ENCODE measurements around the gene DLD.
A peak's percentile ranks its signal among the peaks of the same experiment; 100 is the strongest.
"Not testable (repeated sequence)": the region's sequence is repeated elsewhere in the genome, so short reads cannot be mapped to it uniquely, and the experiment has no call there.

The DLD gene

DNA sequence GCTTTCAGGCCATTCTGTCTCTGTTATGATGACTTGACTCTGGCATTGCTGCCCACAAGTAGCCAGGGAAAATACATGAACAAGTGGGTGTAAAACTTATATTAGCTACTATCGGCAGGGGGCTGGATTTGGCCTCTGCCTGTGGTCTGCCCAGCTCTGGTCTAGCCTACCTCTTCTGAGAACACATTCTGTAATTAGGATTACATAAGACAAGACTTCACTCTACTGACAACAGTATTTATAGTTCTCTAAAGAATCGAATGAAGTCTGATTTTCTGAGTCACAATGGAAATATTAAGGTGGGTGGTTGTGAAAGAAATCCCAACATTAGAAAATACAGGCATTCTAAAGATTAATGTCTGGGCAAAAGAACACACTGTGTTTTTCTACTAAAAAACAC, 55.5 kb downstream of the DLD start:
- DNase-seq: no peak

DNA sequence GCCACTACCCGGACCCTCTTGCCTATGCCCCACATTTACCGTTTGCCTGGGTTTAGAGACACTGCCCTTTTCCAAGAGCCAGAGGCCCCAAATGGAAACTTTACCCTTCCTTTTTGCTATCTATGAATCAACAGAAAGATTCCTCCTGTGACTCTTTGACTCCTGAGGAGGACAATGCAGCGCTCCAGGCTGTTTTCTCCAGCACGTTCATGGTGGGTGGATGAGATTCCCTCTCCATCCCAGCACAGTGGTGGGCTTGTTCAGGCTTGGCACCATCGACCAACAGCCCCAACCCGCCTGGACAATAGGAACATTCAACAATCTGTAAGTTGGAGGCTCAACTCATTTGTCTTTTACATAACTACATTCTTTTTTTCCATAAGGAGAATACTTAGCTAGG, 55.9 kb downstream of the DLD start:
- no peak for DNase-seq

DNA sequence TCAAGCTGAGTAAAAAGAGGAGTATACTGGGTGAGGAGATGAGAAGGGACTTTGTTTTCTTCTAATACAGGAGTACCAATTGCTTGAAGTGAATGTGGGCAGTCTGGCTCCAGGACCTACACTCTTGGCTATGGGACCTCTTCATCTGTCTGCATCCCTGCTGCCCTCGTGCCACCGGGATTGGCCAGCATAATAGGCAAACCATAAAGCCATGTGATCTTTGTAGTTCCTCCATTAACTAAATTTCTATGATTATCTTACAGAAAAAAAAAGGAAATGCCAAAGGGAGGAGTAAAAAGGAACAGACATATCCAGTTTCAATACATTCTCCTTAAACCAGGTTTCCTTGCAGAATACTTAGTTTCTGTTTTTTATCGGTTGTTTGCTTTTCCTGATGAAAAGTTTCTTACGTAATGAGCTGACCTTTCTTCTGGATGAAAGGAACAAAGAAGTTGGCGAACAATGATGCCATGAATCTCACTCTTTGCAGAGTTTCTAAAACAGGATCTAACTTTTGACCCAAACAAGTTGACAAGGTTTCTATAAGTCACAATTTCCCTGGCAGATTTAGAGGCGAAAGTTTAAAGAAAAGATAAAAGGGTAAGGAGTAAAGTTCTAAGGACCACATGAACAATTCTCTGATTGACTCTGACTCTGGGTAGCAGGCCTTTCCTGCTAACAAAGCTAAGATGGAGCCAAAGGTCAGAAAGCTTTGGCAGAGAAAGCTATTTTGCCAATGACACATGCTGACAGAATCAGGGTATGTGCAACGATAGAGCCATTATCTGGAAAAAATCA, 57.9 kb downstream of the DLD start:
- no peak for DNase-seq

DNA sequence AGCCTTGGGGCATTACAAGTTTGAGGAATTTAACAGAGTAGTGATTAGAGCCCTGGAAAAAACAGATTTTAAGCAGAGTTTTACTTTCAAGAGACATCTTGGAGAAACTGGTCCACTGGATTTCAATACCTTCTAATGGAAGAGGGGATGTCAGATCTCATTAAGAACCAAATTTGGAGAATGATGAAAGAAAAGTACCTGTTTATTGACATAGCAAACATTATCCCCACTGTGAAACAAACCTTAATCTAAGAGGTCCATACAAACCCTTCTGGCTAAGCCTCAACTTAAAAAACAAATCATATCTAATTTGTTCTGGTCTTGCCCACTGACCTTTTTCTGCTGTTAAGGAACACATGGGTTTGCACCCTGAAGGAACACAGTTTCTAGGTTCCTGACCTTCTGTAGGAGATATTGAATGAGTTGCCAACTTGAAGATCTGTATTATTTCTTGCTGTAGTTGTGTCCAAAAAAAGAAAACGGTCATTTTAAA, 58.5 kb downstream of the DLD start:
- no peak for DNase-seq

DNA sequence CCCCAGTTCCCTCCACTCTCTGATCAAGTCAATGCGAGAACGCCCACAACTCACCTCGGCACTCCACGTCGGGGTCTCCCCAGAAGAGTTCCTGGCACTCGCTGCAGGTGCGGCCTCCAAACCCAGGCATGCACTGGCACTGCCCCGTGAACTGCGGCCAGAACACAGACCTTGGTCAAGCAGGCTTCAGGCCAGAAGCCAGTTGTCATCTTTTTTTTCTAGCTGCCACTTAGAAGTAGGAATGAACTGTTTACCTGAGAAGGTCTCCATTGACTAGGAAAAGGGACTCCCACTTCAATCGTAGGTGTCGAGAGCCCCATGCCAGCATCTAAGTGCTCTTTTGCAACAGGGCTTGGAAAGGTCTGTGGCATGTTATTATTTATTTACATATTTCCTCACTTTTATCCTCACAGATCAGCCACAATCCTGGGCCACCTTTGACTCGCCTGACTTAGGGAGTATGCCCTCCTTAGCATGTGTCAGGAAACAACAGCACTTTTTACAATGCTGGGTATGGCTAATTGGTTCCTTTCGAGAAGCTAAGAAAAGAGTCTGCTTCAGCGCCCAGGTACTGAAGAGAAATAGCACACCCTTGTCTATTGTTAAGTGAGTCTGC, 60.3 kb downstream of the DLD start:
- no peak for DNase-seq

DNA sequence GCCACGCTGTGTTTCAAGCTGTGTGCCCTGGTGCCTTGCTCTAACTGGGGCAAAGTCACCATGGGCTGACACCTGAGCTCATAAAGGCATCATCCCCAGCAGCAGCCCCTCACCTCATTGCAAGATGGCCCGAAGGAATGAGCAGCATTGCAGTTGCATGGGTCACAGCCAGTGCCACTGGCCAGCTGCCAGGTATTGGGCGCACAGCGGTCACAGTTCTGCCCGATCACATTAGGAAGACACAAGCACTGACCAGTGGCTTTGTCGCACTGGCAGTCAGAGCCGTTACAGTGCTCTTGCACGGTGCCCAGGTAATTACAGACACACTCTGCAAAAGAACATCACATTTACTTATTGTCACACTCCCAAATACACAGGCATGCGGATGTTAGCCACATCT, 60.9 kb downstream of the DLD start:
- DNase-seq: no peak

DNA sequence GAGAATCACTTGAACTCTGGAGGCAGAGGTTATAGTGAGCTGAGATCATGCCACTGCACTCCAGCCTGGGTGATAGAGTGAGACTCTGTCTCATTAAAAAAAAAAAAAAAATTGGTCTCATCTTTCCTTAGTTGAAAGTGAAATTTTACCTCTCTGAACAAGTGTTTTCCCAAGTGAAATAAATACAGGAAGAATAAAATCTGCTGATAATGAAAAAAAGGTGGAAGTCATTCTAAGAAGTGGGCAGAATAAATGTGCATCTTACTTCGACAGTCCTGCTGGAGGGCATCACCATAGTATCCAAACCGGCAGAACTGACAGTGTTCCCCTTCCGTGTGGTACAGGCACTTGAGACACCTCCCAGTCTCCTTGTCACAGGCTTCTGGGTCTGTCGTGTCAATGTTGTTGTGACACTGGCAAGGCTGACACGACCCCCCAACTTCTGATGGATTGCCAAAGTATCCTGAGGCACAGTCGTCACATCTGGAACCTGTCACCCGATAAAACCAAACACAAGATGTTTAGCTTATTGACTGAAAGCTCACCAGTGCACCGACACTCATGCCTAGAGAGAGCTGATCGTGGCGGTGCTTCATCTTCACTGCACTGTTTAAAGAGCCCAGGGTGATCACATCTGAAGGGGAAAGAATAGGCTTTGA, 62.4 kb downstream of the DLD start:
- DNase-seq: no peak

- DNase-seq: no peak
These were observed 62.9 kb downstream of the DLD start for GRCh38 chr7:107953924-107954303.

- DNase-seq: no peak
These were observed 64.4 kb downstream of the DLD start for GRCh38 chr7:107955394-107955793.

DNA sequence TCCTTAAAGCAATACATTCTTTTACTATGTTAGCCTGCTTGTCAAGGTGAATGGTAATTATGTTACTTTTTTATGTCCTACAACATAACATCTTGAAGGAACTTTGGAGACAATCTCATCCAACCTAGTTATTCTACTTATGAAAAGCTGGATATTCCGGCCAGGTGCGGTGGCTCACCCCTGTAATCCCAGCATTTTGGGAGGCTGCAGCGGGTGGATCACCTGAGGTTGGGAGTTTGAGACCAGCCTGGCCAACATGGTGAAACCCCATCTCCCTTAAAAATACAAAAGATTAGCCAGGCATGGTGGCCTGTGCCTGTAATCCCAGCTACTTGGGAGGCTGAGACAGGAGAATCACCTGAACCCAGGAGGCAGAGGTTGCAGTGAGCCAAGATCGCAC, 66.0 kb downstream of the DLD start:
- not testable (repeated sequence) for DNase-seq

DNA sequence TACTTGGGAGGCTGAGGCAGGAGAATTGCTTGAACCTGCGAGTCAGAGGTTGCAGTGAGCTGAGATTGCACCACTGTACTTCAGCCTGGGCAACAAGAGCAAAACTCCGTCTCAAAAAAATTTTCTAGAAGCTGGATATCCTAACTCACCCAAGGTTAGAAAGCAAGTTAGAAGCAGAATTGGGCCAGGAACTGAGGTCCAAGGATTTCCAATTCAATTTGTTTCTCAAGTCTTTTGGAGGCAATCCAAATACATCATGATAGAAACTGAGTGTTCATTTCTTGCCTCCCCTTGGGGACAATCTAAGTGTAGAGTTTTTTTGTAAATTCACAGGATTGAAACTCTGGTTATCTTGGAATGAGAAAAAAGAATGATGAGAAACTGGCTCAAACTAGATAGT, 66.5 kb downstream of the DLD start:
- no peak for DNase-seq

DNA sequence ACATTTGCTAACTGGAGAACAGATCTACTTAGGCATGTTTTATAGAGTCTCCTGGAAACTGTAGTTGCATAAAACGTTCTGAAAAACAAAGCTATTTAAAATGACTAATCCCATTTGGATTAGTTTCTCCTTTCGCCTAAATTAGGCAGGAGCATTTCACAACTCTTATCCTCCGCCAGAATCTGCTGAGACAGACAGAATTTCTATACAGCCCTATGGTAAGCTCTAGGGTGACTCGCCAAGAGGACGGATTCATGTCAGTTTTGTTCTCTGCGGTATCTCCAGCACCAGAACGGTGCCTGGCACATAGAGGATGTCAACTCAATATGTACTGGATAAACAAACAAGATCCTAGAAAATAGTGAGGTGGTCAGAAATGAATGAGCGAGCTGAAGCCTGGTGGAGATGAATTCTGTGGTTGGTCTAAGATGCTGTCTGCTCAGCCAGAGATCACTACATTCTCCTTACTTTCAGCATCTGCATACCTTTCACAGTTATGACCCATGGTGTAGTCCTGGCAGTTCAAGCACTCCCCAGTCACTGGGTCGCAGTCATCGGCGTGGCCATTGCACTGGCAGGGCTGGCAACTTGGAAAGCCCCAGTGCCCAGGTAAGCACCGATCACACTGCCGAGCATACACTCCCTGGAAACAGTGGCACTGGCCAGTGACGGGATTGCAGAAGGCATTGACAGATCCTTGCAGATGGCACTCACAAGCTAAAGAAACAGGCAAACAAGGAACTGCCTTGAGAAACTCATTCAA, 68.0 kb downstream of the DLD start:
- no peak for DNase-seq

GRCh38 chr7:107959527-107959898, 68.5 kb downstream of the DLD start:
- DNase-seq: no peak

DNA sequence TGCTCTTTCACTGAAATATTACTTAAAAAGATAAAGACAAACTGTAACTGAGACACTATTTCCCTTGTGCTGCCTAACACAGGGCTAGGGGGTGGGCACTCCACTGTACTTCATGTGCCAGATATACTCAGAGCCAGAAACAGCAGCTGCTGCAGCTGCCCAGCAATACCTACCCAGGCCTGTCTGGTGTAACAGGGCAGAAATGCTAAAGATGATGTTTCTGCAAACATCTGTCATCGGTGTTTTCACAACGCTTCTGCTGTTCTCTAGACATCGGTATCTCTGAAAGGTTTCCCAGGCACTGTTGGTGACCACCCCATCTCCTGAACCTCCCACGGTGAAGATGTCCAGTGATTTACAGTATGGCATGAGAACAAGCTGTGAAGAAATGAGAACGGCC, 69.3 kb downstream of the DLD start:
- no peak for DNase-seq

DNA sequence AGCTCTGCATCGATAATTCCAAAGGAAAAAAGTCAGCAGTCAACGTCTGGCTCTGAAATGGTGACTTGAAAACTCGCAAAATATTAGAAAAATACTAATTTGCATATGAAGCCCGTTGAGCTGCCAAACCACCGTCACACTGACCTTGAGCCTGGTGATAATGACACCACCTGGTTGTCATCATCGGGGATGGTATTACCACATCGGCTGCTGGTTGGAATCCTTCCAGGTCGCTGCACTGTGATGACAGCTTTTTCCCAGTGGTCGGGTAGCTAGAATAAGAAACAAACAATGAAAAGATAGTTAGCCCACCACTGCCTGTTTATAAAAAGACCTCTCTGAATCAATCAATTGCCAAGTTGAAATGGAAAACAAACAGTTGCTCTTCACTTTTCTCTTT, 70.4 kb downstream of the DLD start:
- DNase-seq: no peak

GRCh38 chr7:107962817-107963216, 71.8 kb downstream of the DLD start:
- no peak for DNase-seq

- no peak for DNase-seq
These were observed 73.5 kb downstream of the DLD start for GRCh38 chr7:107964510-107964909.

DNA sequence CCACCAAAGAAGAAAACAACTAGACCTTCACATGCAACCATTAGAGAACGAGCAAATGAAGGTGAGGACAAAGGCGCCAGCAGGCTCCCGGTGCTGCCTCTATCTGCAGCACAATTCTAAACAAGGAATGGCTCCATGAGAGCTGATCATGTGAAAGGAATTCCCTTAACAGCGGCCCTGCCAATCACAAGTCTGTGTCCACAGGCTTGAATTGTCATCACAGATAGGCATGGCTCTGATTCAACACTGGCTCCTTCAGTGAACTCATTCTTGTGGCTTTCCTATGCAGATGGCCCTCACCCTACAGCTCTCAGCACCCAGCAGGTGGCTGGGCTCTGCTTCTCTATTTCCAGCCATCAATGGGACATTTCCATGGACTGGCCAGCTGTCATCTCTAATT, 75.7 kb downstream of the DLD start:
- peak; percentile 81 for DNase-seq

- no peak for DNase-seq
These were observed 76.4 kb downstream of the DLD start for GRCh38 chr7:107967420-107967819.

DNA sequence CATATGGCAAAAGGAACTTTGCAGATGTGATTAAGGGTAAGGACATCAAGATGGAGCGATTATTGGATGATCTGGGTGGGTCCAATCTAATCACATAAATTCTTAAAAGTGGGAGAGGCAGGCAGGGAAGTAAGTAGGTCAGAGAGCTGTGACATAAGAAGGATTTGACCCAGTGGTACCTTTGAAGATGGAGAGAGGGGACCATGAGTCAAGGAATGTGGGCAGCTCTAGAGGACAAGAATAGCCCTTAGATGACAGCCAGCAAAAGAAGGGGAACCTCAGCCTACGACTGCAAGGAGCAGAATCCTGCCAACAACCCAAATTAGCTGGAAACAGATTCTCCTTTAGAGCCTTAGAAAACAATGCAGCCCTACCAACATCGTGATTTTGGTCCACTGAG, 77.5 kb downstream of the DLD start:
- DNase-seq: no peak

DNA sequence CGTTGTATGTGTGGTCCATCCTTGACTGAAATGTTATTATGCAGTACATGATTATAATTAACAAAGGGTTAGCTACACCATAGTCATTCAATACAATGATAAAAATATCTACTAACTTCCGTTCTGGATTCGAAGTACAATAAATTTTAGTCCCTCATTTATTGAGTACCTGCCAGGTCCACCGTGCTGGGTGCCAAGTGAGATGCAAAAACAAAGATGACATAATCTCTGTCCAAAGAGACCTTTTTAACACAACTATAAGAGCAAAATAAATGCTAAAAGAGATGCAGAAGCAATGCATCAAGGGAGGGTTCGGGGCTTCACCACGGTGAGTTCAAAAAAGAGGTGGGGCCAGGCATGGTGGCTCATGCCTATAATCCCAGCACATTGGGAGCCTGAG, 78.9 kb downstream of the DLD start:
- no peak for DNase-seq
